ENCODE data around the gene EDN1. TPM values are rescaled to one million over a fixed set of nuclear protein-coding genes. Genes with fewer than 3 reads are reported as not detected.

Gene EDN1
- 0.88 and 6.9 TPM in 2 replicates for total RNA-seq

GRCh38 chr6:12289933-12290820, at the start of gene EDN1:
EDN1 (plus strand) TSS chr6:12290361; CDS start chr6:12290630, 269 bp downstream.

Small RNA genes within 50 kb of the gene (small RNA-seq; reads per million reads assigned to genes)
- gene SUMO2P12 (ENCODE audit: low replicate concordance): not detected

Data from placental pericyte (primary cell).